ENCODE measurements around the gene CEP57.

GRCh38 chr11:95833378-95833777 is 43.1 kb downstream of the CEP57 start:
- TF ChIP-seq CTCF (conservative IDR thresholded peaks at IDR 0.05 in 1 of 2, IDR thresholded peaks at IDR 0.05 in 1 of 2; ENCODE audit: low read depth in 1 of 2, low read length in 2 of 2) (no peak), EZH2 (IDR thresholded peaks at IDR 0.05; ENCODE audit: low read length, missing control alignments) (no peak)

Measured in fibroblast of lung (primary cell).